Trophoblast cell (in vitro differentiated cells and primary cell): ENCODE results near the gene APOLD1. TPM values are rescaled to one million over a fixed set of nuclear protein-coding genes. Genes with fewer than 3 reads are reported as not detected.
"Not testable (repeated sequence)": the region's sequence is repeated elsewhere in the genome, so short reads cannot be mapped to it uniquely, and the experiment has no call there.

ENCODE experiments used
- DNase-seq, 2 donors: peaks; one replicate each; pipeline ENCODE4 v3.0.0-alpha.2; 2016
- H2AFZ ChIP-seq: 2 replicates; pipeline ENCODE4 v1.6.1; 2013; ENCODE audit warnings: low read length, moderate library complexity, mild to moderate bottlenecking; ENCODE audit not compliant: insufficient read depth, poor library complexity
- H2AK5ac ChIP-seq: 2 replicates; pipeline ENCODE4 v1.6.1; 2013; ENCODE audit warnings: mild to moderate bottlenecking, low read length
- H2BK120ac ChIP-seq: 2 replicates; pipeline ENCODE4 v1.6.1; 2013; ENCODE audit warnings: low read length, mild to moderate bottlenecking, moderate library complexity; ENCODE audit not compliant: insufficient read depth, poor library complexity
- H2BK12ac ChIP-seq: 2 replicates; pipeline ENCODE4 v1.6.1; 2013; ENCODE audit warnings: mild to moderate bottlenecking, low read length, moderate library complexity
- H2BK5ac ChIP-seq: 2 replicates; pipeline ENCODE4 v1.6.1; 2013; ENCODE audit warnings: low read length, low read depth, moderate library complexity, mild to moderate bottlenecking; ENCODE audit not compliant: poor library complexity
- H3K14ac ChIP-seq: 2 replicates; pipeline ENCODE4 v1.6.1; 2013; ENCODE audit warnings: mild to moderate bottlenecking, low read length
- H3K18ac ChIP-seq: 2 replicates; pipeline ENCODE4 v1.6.1; 2013; ENCODE audit warnings: mild to moderate bottlenecking, low read length
- H3K23ac ChIP-seq: 2 replicates; pipeline ENCODE4 v1.6.1; 2013; ENCODE audit warnings: low read length
- H3K27ac ChIP-seq: 2 replicates; pipeline ENCODE4 v1.5.1; 2013; ENCODE audit warnings: low read depth, mild to moderate bottlenecking, inconsistent platforms, low read length, moderate library complexity
- H3K27me3 ChIP-seq: 2 replicates; pipeline ENCODE4 v1.6.1; 2013; ENCODE audit warnings: inconsistent platforms, mild to moderate bottlenecking, low read length, moderate library complexity; ENCODE audit not compliant: insufficient read depth
- H3K36me3 ChIP-seq, 2 experiments: 1 replicate in 1 of 2; 2 replicates in 1 of 2; pipeline ENCODE4 v1.6.1; 2013; ENCODE audit warnings: low read length in 2 of 2, mild to moderate bottlenecking in 2 of 2, moderate library complexity in 1 of 2; ENCODE audit not compliant: insufficient read depth in 2 of 2, control insufficient read depth in 1 of 2
- H3K4ac ChIP-seq: 2 replicates; pipeline ENCODE4 v1.6.1; 2013; ENCODE audit warnings: low read depth, mild to moderate bottlenecking, low read length, moderate library complexity
- H3K4me1 ChIP-seq, 2 experiments: 1 replicate in 1 of 2; 2 replicates in 1 of 2; pipeline ENCODE4 v1.6.1; 2013; ENCODE audit warnings: low read length in 2 of 2, mild to moderate bottlenecking in 2 of 2, moderate library complexity in 1 of 2; ENCODE audit not compliant: insufficient read depth in 2 of 2, control insufficient read depth in 1 of 2
- H3K4me2 ChIP-seq: 2 replicates; pipeline ENCODE4 v1.6.1; 2013; ENCODE audit warnings: inconsistent platforms, mild to moderate bottlenecking, low read length, moderate library complexity
- H3K4me3 ChIP-seq: 2 replicates; pipeline ENCODE4 v1.5.1; 2013; ENCODE audit warnings: mild to moderate bottlenecking, low read depth, low read length, inconsistent platforms
- H3K79me1 ChIP-seq: one replicate; pipeline ENCODE4 v1.6.1; 2013; ENCODE audit warnings: low read length
- H3K79me2 ChIP-seq: 2 replicates; pipeline ENCODE4 v1.6.1; 2013; ENCODE audit warnings: low read length, mild to moderate bottlenecking; ENCODE audit not compliant: control insufficient read depth, insufficient read depth, poor library complexity
- H3K9ac ChIP-seq: 2 replicates; pipeline ENCODE4 v1.6.1; 2013; ENCODE audit warnings: mild to moderate bottlenecking, low read length
- H3K9me3 ChIP-seq: 2 replicates; pipeline ENCODE4 v1.6.1; 2013; ENCODE audit warnings: low read depth, mild to moderate bottlenecking, control low read depth, inconsistent platforms, low read length; ENCODE audit not compliant: insufficient read depth
- H4K12ac ChIP-seq: 2 replicates; pipeline ENCODE4 v1.6.1; 2013; ENCODE audit warnings: low read depth, mild to moderate bottlenecking, low read length, moderate library complexity
- H4K8ac ChIP-seq: 2 replicates; pipeline ENCODE4 v1.6.1; 2013; ENCODE audit warnings: low read depth, mild to moderate bottlenecking, low read length, moderate library complexity
- H4K91ac ChIP-seq: one replicate; pipeline ENCODE4 v1.6.1; 2013; ENCODE audit warnings: low read depth, mild to moderate bottlenecking, low read length, moderate library complexity
- WGBS: extraction: QIAGEN DNeasy Blood & Tissue Kit; methylation state at CpG from one replicate; pipeline ENCODE4 v1.1.7; 2013; ENCODE audit warnings: missing lambda C conversion rate; ENCODE audit not compliant: insufficient read length, insufficient coverage; ENCODE audit errors: extremely low coverage; 5-methylcytosine and 5-hydroxymethylcytosine counted together
- polyA plus RNA-seq: library from polyadenylated mRNA; stranded (reverse); fragments of 200-250 nt; gene quantifications from 2 replicates; pipeline ENCODE4 v1.2.3, GENCODE V29; 2013

The APOLD1 gene
- polyA plus RNA-seq, result 0.39 and 0.44 TPM in 2 replicates

- H2AFZ ChIP-seq, result peak within 1 kb of the TSS; percentile 82
- H2BK12ac ChIP-seq, result no peak within 1 kb of the TSS
- H3K36me3 ChIP-seq, result no peaks in the 10 kb centered on the region
- no peak within 1 kb of the TSS for H2BK5ac ChIP-seq
- no peak within 1 kb of the TSS for H3K14ac ChIP-seq
- H3K79me2 ChIP-seq, result peaks cover 6% of the 10 kb centered on the region
- H3K9ac ChIP-seq, result no peak within 1 kb of the TSS
- H3K18ac ChIP-seq, result no peak within 1 kb of the TSS
- DNase-seq, result peak in 1 of 2 donors; percentile 13
- no peak within 1 kb of the TSS for H3K23ac ChIP-seq
- H3K27ac ChIP-seq, result no peak within 1 kb of the TSS
- H3K4me3 ChIP-seq, result no peak within 1 kb of the TSS
- no CpG with 5 or more reads among the region's 14 CpGs for WGBS
- no peak within 1 kb of the TSS for H3K4ac ChIP-seq
- H3K9me3 ChIP-seq, result no peaks in the 10 kb centered on the region
- no peak within 1 kb of the TSS for H4K12ac ChIP-seq
- no peak within 1 kb of the TSS for H4K91ac ChIP-seq
- H3K27me3 ChIP-seq, result peaks cover 2% of the 10 kb centered on the region
- H2AK5ac ChIP-seq, result no peak within 1 kb of the TSS
- peak within 1 kb of the TSS; percentile 76 for H3K4me2 ChIP-seq
- H4K8ac ChIP-seq, result peak within 1 kb of the TSS; percentile 84
- H3K4me1 ChIP-seq, result peaks cover 7 to 9% of the 10 kb centered on the region in 2 experiments
- no peak within 1 kb of the TSS for H2BK120ac ChIP-seq
- H3K79me1 ChIP-seq, result peaks cover 5% of the 10 kb centered on the region
These were observed at the start of gene APOLD1 for GRCh38 chr12:12784911-12785814. Gene APOLD1 (plus strand): TSS chr12:12785659. CDS start chr12:12785692, 33 bp downstream.

GRCh38 chr12:12736759-12737676 lies 48.4 kb upstream of the APOLD1 start:
- Histone ChIP-seq H3K27me3 (no peaks in the 10 kb centered on the region), H4K8ac (no peak overlapping the region), H2BK12ac (no peak overlapping the region), H3K4me1 (no peaks in the 10 kb centered on the region), H2BK120ac (no peak overlapping the region), H3K4me3 (no peak overlapping the region), H3K18ac (no peak overlapping the region), H3K27ac (no peak overlapping the region), H2BK5ac (no peak overlapping the region), H3K9ac (no peak overlapping the region), H3K79me2 (no peaks in the 10 kb centered on the region), H3K14ac (no peak overlapping the region), H4K12ac (no peak overlapping the region), H3K36me3 (no peaks in the 10 kb centered on the region), H3K9me3 (no peaks in the 10 kb centered on the region), H4K91ac (no peak overlapping the region), H3K23ac (no peak overlapping the region), H3K4me2 (no peak overlapping the region), H3K79me1 (no peaks in the 10 kb centered on the region), H2AK5ac (no peak overlapping the region), H3K4ac (no peak overlapping the region), H2AFZ (no peak overlapping the region)
- no CpG with 5 or more reads among the region's 9 CpGs for WGBS
- DNase-seq, result peak in 1 of 2 donors; percentile 40

- not testable (repeated sequence) for H2AFZ ChIP-seq, H3K18ac ChIP-seq, H3K79me2 ChIP-seq, H3K27ac ChIP-seq, H2AK5ac ChIP-seq, H3K4me3 ChIP-seq, H3K23ac ChIP-seq, H3K4me2 ChIP-seq, H3K9me3 ChIP-seq, H4K8ac ChIP-seq, H3K79me1 ChIP-seq, H3K4me1 ChIP-seq, H4K91ac ChIP-seq, H3K27me3 ChIP-seq, H2BK120ac ChIP-seq, H2BK12ac ChIP-seq, H3K14ac ChIP-seq, H3K4ac ChIP-seq, H3K9ac ChIP-seq, H3K36me3 ChIP-seq, DNase-seq, H4K12ac ChIP-seq, H2BK5ac ChIP-seq
- WGBS, result no CpG with 5 or more reads among the region's 2 CpGs
These were observed 47.3 kb upstream of the APOLD1 start for GRCh38 chr12:12738152-12738551.

GRCh38 chr12:12741660-12742059 lies 43.8 kb upstream of the APOLD1 start:
- H3K79me1 ChIP-seq, result no peaks in the 10 kb centered on the region
- no peaks in the 10 kb centered on the region for H3K36me3 ChIP-seq
- DNase-seq, result no peak
- no peaks in the 10 kb centered on the region for H3K27me3 ChIP-seq
- no peak overlapping the region for H4K8ac ChIP-seq
- no peak overlapping the region for H3K27ac ChIP-seq
- no peak overlapping the region for H4K12ac ChIP-seq
- H3K18ac ChIP-seq, result no peak overlapping the region
- no peaks in the 10 kb centered on the region for H3K9me3 ChIP-seq
- no peak overlapping the region for H2AK5ac ChIP-seq
- H3K23ac ChIP-seq, result no peak overlapping the region
- H2AFZ ChIP-seq, result no peak overlapping the region
- H3K4me1 ChIP-seq, result peaks cover 3 to 9% of the 10 kb centered on the region in 2 experiments
- H2BK12ac ChIP-seq, result no peak overlapping the region
- no peaks in the 10 kb centered on the region for H3K79me2 ChIP-seq
- no peak overlapping the region for H2BK5ac ChIP-seq
- H3K4me2 ChIP-seq, result no peak overlapping the region
- no CpG with 5 or more reads among the region's 3 CpGs for WGBS
- no peak overlapping the region for H3K9ac ChIP-seq
- H3K4ac ChIP-seq, result no peak overlapping the region
- no peak overlapping the region for H3K14ac ChIP-seq
- H2BK120ac ChIP-seq, result no peak overlapping the region
- H3K4me3 ChIP-seq, result no peak overlapping the region
- no peak overlapping the region for H4K91ac ChIP-seq
